MM.1S (cell line): ENCODE data around the gene FAM98A.

Experiments used
- DNase-seq: peaks from one replicate; pipeline ENCODE4 v3.0.0-alpha.2; 2015
- H2AFZ ChIP-seq: fragments of 300-600 bp; sonication (generic); 2 replicates; pipeline ENCODE4 v1.6.0; 2016; ENCODE audit warnings: antibody characterized with exemption, low read length
- H3F3A ChIP-seq: fragments of 300-600 bp; sonication (generic); 2 replicates; pipeline ENCODE4 v1.6.1; 2016; ENCODE audit warnings: mild to moderate bottlenecking, antibody characterized with exemption, low read length, moderate library complexity, mixed read lengths; ENCODE audit not compliant: insufficient read depth
- H3K27ac ChIP-seq: fragments of 300-600 bp; sonication (generic); 2 replicates; pipeline ENCODE4 v1.5.1; 2016; ENCODE audit warnings: mild to moderate bottlenecking, low read length
- H3K27me3 ChIP-seq: fragments of 300-600 bp; sonication (generic); replicated peaks from 2 replicates; pipeline ENCODE4 v1.6.0; 2016; ENCODE audit warnings: low read length; ENCODE audit not compliant: insufficient read depth
- H3K36me3 ChIP-seq: fragments of 300-600 bp; sonication (generic); replicated peaks from 2 replicates; pipeline ENCODE4 v1.6.1; 2016; ENCODE audit warnings: mild to moderate bottlenecking, low read length, mixed read lengths; ENCODE audit not compliant: insufficient read depth
- H3K4me1 ChIP-seq: fragments of 300-600 bp; sonication (generic); 2 replicates; pipeline ENCODE4 v1.6.1; 2016; ENCODE audit warnings: low read length, mixed read lengths
- H3K4me2 ChIP-seq: fragments of 300-600 bp; sonication (generic); 2 replicates; pipeline ENCODE4 v1.6.0; 2016; ENCODE audit warnings: low read depth, low read length
- H3K4me3 ChIP-seq: fragments of 300-600 bp; sonication (generic); 2 replicates; pipeline ENCODE4 v1.5.1; 2016; ENCODE audit warnings: low read length, mixed read lengths
- H3K79me2 ChIP-seq: fragments of 300-600 bp; sonication (generic); 2 replicates; pipeline ENCODE4 v1.6.1; 2016; ENCODE audit warnings: mixed run types, low read length, mixed read lengths
- H3K9ac ChIP-seq: fragments of 300-600 bp; sonication (generic); 2 replicates; pipeline ENCODE4 v1.6.1; 2016; ENCODE audit warnings: low read length, mixed read lengths
- H3K9me2 ChIP-seq: fragments of 300-600 bp; sonication (generic); replicated peaks from 2 replicates; pipeline ENCODE4 v1.6.1; 2016; ENCODE audit warnings: mild to moderate bottlenecking, low read length, mixed read lengths; ENCODE audit not compliant: insufficient read depth
- H3K9me3 ChIP-seq: fragments of 300-600 bp; sonication (generic); replicated peaks from 2 replicates; pipeline ENCODE4 v1.6.1; 2016; ENCODE audit warnings: mild to moderate bottlenecking, low read length, mixed read lengths; ENCODE audit not compliant: insufficient read depth
- H4K20me1 ChIP-seq: fragments of 300-600 bp; sonication (generic); 2 replicates; pipeline ENCODE4 v1.6.1; 2016; ENCODE audit warnings: mild to moderate bottlenecking, low read length, moderate library complexity, mixed read lengths; ENCODE audit not compliant: insufficient read depth
- EZH2 ChIP-seq: fragments of 300-600 bp; sonication (generic); optimal IDR thresholded peaks from 2 replicates; pipeline ENCODE3; 2017; ENCODE audit warnings: low read depth, mild to moderate bottlenecking, antibody characterized with exemption, low read length, mixed read lengths
- EZH2phosphoT487 ChIP-seq: fragments of 300-600 bp; sonication (generic); IDR thresholded peaks from 2 replicates; pipeline ENCODE4 v1.6.1; 2018; ENCODE audit warnings: antibody characterized with exemption, low read length
- TF ChIP-seq, protein P1 (sequence below): fragments of 300-600 bp; sonication (generic); IDR thresholded peaks from 2 replicates; pipeline ENCODE4 v1.5.1; 2016; ENCODE audit warnings: antibody characterized with exemption, low read length, mixed read lengths

Gene FAM98A

DNA sequence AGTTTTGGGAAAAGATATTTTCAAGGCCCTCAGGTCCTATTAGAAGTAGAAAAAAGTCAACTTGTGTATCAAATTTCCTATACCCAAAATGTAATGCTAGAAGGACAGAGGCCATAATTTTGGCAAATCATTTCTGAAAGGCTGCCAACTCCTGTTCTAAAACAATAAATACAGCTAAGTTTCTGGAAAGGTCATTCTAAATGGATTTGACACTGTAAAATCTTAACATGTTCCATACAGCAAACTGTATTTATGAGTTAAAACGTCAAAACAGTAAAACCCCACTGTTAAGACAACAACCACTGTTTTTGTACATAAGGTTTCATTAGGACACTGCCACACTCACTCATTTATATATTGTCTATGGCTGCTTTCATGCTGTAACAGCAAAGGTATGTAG, 9.7 kb downstream of the FAM98A start:
- no peak for DNase-seq
- Histone ChIP-seq H3K4me3 (no peak overlapping the region), H3K27me3 (no peaks in the 10 kb centered on the region), H3K9ac (no peak overlapping the region), H3K9me3 (no peaks in the 10 kb centered on the region), H2AFZ (no peak overlapping the region), H3K9me2 (no peaks in the 10 kb centered on the region), H4K20me1 (no peaks in the 10 kb centered on the region), H3K36me3 (peaks cover 15% of the 10 kb centered on the region), H3K27ac (no peak overlapping the region), H3K4me1 (no peaks in the 10 kb centered on the region), H3K79me2 (peaks cover 15% of the 10 kb centered on the region), H3F3A (no peaks in the 10 kb centered on the region), H3K4me2 (no peak overlapping the region)
- TF ChIP-seq, protein P1, sequence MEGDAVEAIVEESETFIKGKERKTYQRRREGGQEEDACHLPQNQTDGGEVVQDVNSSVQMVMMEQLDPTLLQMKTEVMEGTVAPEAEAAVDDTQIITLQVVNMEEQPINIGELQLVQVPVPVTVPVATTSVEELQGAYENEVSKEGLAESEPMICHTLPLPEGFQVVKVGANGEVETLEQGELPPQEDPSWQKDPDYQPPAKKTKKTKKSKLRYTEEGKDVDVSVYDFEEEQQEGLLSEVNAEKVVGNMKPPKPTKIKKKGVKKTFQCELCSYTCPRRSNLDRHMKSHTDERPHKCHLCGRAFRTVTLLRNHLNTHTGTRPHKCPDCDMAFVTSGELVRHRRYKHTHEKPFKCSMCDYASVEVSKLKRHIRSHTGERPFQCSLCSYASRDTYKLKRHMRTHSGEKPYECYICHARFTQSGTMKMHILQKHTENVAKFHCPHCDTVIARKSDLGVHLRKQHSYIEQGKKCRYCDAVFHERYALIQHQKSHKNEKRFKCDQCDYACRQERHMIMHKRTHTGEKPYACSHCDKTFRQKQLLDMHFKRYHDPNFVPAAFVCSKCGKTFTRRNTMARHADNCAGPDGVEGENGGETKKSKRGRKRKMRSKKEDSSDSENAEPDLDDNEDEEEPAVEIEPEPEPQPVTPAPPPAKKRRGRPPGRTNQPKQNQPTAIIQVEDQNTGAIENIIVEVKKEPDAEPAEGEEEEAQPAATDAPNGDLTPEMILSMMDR, result no peak
- no peak for TF ChIP-seq EZH2phosphoT487
- TF ChIP-seq EZH2, result no peak

DNA sequence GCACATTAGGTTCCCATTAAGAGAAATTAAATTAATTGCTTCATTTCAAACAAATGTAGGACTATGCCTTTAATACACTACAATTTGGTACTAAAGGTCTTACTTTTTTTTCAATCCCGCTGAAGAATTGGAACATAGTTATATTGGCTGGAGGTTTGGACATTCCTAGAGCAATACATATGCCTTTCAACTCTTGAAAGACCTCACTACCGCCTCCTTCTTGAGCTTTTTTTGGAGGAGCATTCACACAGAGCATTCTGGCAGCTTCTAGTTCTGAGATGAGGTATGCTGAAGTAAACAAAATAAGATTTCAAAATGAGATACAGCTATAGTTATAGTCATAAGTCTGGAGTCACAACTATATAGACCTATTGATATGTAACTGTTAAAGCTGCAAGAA, 10.9 kb downstream of the FAM98A start:
- no peak overlapping the region for H3K4me2 ChIP-seq
- no peak for DNase-seq
- peaks cover 8% of the 10 kb centered on the region; the same call in 1 of the 2 replicates for H3F3A ChIP-seq
- peaks cover 6% of the 10 kb centered on the region for H3K79me2 ChIP-seq
- H3K9me2 ChIP-seq, result no peaks in the 10 kb centered on the region
- H3K9me3 ChIP-seq, result no peaks in the 10 kb centered on the region
- no peaks in the 10 kb centered on the region for H3K27me3 ChIP-seq
- TF ChIP-seq, protein P1, result no peak
- no peak for TF ChIP-seq EZH2
- no peak for TF ChIP-seq EZH2phosphoT487
- H2AFZ ChIP-seq, result no peak overlapping the region
- no peak overlapping the region for H3K4me3 ChIP-seq
- H3K4me1 ChIP-seq, result no peaks in the 10 kb centered on the region
- peaks cover 18% of the 10 kb centered on the region for H3K36me3 ChIP-seq
- no peaks in the 10 kb centered on the region for H4K20me1 ChIP-seq
- no peak overlapping the region for H3K27ac ChIP-seq
- no peak overlapping the region for H3K9ac ChIP-seq

DNA sequence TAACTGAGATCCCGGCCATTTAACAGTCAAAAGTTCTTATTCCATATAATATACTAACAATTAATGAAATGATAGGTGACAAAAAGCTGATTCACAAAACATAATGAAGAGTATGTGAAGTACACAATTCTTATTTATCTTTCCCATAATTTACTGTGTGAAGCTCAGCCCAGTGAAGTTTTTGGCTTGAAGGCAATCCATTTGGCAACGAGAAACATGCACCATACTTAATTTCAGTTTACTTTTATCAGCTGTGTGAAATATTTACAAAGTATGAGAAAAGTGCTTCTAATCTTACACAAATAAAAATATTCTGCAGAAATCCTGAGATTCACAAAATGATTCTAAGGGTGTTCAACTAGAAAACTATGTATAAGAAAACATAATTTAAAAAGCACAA, 12.3 kb downstream of the FAM98A start:
- Histone ChIP-seq H3K4me1 (no peaks in the 10 kb centered on the region), H3K36me3 (peaks cover 18% of the 10 kb centered on the region), H3K79me2 (peaks cover 4% of the 10 kb centered on the region; the same call in 1 of the 2 replicates), H3K4me3 (no peak overlapping the region), H3K27ac (no peak overlapping the region), H3K27me3 (no peaks in the 10 kb centered on the region), H3F3A (peaks cover 8% of the 10 kb centered on the region; the same call in 1 of the 2 replicates), H3K9ac (no peak overlapping the region), H3K4me2 (no peak overlapping the region), H4K20me1 (no peaks in the 10 kb centered on the region), H3K9me3 (no peaks in the 10 kb centered on the region), H2AFZ (no peak overlapping the region), H3K9me2 (no peaks in the 10 kb centered on the region)
- no peak for DNase-seq
- no peak for TF ChIP-seq EZH2
- TF ChIP-seq EZH2phosphoT487, result no peak
- TF ChIP-seq, protein P1, result no peak
